Caki2 (cell line): ENCODE measurements around the gene PRORP. TPM values are rescaled to one million over a fixed set of nuclear protein-coding genes. Genes with fewer than 3 reads are reported as not detected.

ENCODE experiments used
- DNase-seq: peaks from one replicate; pipeline ENCODE4 v3.0.0-alpha.2; 2015; ENCODE audit warnings: low read depth
- in situ Hi-C: cut with HindIII; loops from 2 replicates; pipeline ENCODE4 v1.10.0; 2016; ENCODE audit warnings: low sequenced_read_pairs, low pct_unique_long_range_greater_than_20kb, mixed read lengths
- total RNA-seq: library from RNA; depleted of rRNA; stranded (reverse); fragments of >200 nt; shearing (Covaris generic); gene quantifications from 2 replicates; pipeline ENCODE4 v1.2.3, GENCODE V29; 2014; ENCODE audit warnings: low replicate concordance; rRNA removed

PRORP gene
- total RNA-seq, 1 experiment from 2014 or later, result 22.8 TPM

GRCh38 chr14:35164849-35165248 is 42.5 kb downstream of the PRORP start:
- no peak for DNase-seq
- in situ Hi-C loops, result no loop called here

GRCh38 chr14:35167496-35167895 is 45.1 kb downstream of the PRORP start:
- in situ Hi-C loops, result no loop called here
- no peak for DNase-seq

Other genes starting within 250 kb of the PRORP start
- gene BAZ1A, start 247.2 kb upstream of the PRORP start, total RNA-seq, result 10.3 and 23.0 TPM in 2 replicates
- 89.1 and 96.2 TPM in 2 replicates for gene SRP54, start 139.6 kb upstream of the PRORP start, total RNA-seq
- gene FAM177A1, start 76.3 kb upstream of the PRORP start, total RNA-seq, result 35.7 and 42.3 TPM in 2 replicates
- 5.4 and 10.5 TPM in 2 replicates for gene PPP2R3C, start 562 bp upstream of the PRORP start, total RNA-seq
- gene PSMA6, start 169.8 kb downstream of the PRORP start, total RNA-seq, result 410 and 417 TPM in 2 replicates